Activated CD8-positive, alpha-beta memory T cell treated with anti-CD3 and anti-CD28 coated beads, Interleukin-2, amount 50 U/mL, for 1 hour (primary cell): ENCODE results near the gene ZNF862.

Experiments used
- DNase-seq: peaks from one replicate; pipeline ENCODE4 v3.0.0-alpha.2; 2020; ENCODE audit errors: extremely low read depth

The ZNF862 gene

DNA sequence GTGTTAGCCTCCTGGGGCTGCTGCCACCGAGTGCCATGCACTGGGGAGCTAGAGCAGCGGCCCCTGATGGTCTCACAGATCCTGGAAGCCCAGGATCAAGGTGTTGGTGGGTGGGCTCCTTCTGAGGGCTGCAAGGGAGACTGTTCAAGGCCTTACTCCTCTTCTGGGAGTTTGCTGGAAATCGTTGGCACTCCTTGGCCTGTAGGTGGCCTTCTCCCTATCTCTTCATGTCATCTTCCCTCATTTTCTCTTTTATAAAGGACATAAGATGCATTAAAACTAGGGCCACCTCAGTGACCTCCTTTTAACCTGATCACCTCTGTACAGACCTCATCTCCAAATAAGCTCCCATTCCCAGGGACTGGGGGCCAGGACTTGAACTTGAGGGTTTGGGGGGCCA lies 27.0 kb upstream of the ZNF862 start:
- DNase-seq: no peak

- no peak for DNase-seq
These were observed 26.2 kb upstream of the ZNF862 start for GRCh38 chr7:149811831-149812490.

- DNase-seq: no peak
These were observed 24.7 kb upstream of the ZNF862 start for GRCh38 chr7:149813254-149814035.

DNA sequence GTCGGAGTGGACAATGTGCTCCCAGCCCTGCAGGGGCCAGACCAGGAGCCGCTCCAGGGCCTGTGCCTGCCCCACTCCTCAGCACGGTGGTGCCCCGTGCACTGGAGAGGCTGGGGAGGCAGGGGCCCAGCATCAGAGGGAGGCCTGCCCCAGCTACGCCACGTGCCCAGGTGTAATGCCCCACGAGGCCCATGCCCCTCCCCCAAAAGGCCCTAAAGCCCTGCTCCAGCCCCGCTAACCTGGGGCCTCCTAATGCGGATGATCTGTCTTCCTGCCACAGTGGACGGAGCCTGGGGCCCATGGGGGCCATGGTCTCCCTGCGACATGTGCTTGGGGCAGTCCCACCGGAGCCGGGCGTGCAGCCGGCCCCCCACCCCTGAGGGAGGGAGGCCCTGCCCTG lies 23.7 kb upstream of the ZNF862 start:
- DNase-seq: no peak

DNA sequence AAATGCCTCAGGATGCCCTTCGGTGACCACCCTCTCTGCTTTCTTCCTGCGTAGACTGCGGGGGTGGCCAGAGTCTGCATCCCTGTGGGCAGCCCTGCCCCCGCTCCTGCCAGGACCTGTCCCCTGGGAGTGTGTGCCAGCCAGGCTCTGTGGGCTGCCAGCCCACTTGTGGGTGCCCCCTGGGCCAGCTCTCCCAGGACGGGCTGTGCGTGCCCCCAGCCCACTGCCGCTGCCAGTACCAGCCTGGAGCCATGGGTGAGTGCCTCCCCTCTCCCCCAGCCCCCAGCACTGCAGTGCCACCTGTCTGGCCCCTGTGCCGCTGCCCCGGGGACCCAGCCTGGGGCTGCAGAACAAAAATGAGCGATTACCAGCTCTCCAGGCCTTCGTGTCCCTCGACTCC lies 23.1 kb upstream of the ZNF862 start:
- DNase-seq: no peak

- no peak for DNase-seq
These were observed 22.4 kb upstream of the ZNF862 start for GRCh38 chr7:149815661-149816266.

DNA sequence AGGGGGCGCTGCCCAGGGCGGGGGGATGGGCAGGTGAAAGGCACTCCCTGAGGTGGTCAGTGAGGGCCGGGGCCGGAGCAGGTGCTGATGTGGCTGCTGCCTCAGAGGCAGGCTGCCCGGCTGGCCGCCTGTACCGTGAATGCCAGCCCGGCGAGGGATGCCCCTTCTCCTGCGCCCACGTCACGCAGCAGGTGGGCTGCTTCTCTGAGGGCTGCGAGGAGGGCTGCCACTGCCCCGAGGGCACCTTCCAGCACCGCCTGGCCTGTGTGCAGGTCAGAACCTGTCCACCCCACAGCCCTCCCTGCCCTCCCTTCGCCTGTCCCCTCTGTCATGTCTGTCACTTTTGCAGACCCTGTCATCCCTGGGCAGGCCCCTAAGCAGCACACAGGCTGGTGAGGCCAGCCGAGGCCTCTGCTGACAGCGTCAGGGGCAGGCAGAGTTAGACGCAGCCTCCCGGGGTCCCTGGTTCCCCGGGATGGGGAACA lies 21.9 kb upstream of the ZNF862 start:
- DNase-seq: no peak

- no peak for DNase-seq
These were observed 21.4 kb upstream of the ZNF862 start for GRCh38 chr7:149816794-149817193.

GRCh38 chr7:149817301-149817771 lies 20.8 kb upstream of the ZNF862 start:
- no peak for DNase-seq

GRCh38 chr7:149817836-149818535 lies 20.2 kb upstream of the ZNF862 start:
- no peak for DNase-seq

GRCh38 chr7:149818536-149818840 lies 19.7 kb upstream of the ZNF862 start:
- DNase-seq: no peak

- no peak for DNase-seq
These were observed 18.8 kb upstream of the ZNF862 start for GRCh38 chr7:149819141-149819960.

- DNase-seq: no peak
These were observed 18.2 kb upstream of the ZNF862 start for GRCh38 chr7:149819961-149820340.

DNA sequence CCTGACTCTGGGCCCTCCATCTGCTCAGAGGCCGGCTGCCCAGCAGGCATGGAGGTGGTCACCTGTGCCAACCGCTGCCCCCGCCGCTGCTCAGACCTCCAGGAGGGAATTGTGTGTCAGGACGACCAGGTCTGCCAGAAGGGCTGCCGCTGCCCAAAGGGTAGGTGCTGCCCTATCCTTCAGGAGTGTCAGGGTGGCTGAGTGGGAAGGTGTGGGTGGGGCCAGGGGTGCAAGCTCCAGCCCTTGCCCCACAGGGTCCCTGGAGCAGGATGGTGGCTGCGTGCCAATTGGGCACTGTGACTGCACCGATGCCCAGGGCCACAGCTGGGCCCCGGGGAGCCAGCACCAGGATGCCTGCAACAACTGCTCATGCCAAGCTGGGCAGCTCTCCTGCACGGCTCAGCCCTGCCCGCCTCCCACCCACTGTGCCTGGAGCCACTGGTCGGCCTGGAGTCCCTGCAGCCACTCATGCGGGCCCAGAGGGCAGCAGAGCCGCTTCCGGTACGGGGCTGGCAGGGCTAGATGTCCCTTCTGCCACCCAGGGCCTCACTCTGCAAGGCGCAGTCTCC lies 17.5 kb upstream of the ZNF862 start:
- DNase-seq: no peak

- no peak for DNase-seq
These were observed 16.7 kb upstream of the ZNF862 start for GRCh38 chr7:149821191-149822148.

DNA sequence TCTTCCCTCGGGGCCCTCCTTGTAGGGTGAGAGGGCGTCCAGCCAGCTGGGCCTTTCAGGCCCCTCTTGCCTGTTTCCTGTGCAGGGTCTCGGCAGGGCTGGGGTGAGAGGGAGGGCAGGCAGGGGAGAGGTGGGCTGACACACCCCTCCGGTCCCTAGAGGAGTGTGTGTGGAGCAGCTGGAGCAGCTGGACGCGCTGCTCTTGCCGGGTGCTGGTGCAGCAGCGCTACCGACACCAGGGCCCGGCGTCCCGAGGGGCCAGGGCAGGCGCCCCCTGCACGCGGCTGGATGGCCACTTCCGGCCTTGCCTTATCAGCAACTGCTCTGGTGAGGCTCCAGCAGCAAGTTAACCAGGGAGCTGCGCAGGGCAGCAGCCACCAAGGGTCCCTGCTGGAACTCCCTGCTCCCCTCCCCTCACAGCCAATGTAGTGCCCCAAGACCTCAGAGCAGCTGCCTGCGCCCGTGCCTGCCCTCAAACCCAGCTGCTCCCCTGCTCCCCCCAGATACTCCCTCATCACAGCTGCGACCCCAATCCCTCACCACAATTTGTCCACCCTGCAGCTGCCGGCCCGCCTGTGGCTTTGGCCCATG lies 15.7 kb upstream of the ZNF862 start:
- no peak for DNase-seq

DNA sequence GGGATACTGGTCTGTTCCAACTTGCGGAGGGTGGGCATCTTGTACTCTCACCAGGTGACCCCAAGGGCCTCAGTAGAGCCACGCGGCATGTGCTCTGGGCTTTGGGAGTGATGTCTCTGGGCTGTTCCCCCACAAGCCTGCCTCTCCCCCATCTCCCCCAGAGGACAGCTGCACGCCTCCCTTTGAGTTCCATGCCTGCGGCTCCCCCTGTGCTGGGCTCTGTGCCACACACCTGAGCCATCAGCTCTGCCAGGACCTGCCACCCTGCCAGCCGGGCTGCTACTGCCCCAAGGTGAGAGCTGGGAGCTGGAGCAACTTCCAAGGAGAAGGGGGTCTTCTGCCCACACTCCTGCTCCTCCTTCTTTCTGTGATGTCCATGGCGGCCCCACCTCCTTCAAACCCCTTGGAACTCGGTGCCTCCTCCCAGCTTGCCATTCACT lies 15.0 kb upstream of the ZNF862 start:
- no peak for DNase-seq

GRCh38 chr7:149823631-149824199 lies 14.5 kb upstream of the ZNF862 start:
- DNase-seq: no peak

GRCh38 chr7:149824301-149824741 lies 13.9 kb upstream of the ZNF862 start:
- no peak for DNase-seq
